HG03439 (cell line): Measurements from ENCODE around the gene ASTN1.
"Not testable (repeated sequence)": the region's sequence is repeated elsewhere in the genome, so short reads cannot be mapped to it uniquely, and the experiment has no call there.

Experiments
- ATAC-seq: cut with Tn5 transposase; IDR thresholded peaks from one replicate; pipeline ENCODE4 v1.9.1; 2021; ENCODE audit warnings: mild to moderate bottlenecking, moderate library complexity; ENCODE audit not compliant: unreplicated experiment

The ASTN1 gene

DNA sequence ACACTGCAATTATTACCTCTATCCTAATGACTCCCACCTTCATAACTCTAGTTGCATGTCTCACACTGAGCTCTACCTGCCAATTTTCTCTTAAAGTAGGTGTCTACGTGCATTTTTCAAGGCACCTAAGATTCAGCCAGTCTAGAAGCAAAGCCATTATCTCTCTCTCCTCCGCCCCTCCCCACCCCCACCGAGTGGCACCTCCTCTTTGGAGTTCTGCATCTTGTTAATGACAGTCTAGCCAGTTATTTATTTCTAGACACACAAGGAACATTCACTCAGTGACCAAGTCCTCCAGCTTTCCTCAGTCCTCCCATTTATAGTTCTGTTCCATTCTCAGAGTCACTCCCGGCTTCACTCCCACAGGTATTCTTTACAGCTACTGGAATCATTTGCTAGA, 47.6 kb downstream of the ASTN1 start:
- no peak for ATAC-seq

DNA sequence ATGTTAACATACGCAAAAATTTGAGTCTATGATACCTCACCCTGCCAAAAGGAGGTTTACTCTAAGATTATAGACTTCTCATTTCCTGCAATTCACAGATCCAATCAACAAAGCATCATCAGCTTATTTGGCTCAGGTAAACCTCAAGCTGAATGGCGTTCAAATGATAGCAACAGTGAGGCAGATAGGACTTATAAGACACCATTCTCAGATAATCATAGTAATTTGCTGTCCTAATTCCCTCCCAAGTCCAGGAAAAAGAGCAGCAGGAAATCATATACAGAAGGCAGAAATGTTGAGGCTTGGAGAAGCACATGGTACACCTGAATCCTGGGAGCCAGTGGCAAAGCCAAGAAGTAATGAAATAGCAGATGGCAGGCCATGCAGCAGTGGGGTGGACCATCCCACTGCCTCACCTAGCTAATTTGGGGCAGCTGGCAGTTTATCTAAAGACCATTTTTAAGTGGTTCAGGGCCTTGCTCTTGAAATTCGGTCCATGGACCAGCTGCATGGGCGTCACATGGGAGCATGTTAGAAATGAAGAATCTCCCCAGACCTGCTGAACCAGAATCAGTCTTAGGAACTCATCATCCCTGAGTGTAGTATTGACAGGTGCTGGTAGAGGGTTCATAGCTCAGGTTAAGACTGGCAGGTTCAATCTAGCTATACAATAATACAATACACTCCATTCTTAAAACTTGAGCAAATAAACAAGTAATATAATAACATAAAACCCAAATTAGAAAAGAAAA, 57.7 kb downstream of the ASTN1 start:
- no peak for ATAC-seq

- ATAC-seq = no peak
Measured at GRCh38 chr1:177106196-177106595, 58.3 kb downstream of the ASTN1 start.

- ATAC-seq = no peak
Measured at GRCh38 chr1:177103005-177103852, 61.3 kb downstream of the ASTN1 start.

- ATAC-seq = no peak
Measured at GRCh38 chr1:177092001-177092400, 72.5 kb downstream of the ASTN1 start.

DNA sequence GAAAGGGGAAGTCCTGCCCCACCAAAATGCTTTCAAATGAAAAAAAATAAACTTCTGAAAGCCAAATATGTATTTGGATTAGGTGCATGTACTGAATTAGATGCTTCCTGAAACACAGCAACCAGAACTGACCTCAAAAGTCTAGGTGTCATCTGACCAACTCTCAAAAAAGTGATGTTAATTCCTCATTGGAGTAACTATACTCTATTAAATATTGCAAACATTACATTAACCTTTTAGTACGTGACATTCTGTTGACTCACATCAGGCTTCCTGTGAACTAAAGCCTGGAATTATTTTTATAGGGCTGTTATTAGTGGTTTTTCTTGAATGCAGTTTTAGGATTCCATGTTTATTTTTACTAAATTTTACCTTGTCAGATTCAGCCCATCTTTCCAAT, 73.5 kb downstream of the ASTN1 start:
- ATAC-seq = no peak

DNA sequence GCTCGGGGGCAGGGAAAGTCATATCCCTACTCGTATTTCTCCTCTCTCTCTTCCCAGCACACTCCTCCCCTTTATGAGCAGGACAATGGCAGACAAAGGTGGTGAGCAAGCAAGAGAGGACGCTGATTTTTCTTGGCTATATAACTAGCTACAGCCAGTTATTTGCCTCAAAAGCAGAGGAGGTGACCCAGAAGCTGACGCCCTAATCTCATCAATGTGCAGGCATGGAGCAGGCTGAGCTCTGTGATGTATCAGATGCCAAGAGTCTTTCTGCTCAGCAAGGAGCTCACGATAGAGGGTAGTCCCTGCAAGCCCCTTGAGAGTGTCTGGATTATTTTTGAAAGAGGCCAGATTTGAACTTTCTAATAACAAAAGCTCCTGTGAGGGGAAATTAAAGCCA, 75.5 kb downstream of the ASTN1 start:
- ATAC-seq = no peak

DNA sequence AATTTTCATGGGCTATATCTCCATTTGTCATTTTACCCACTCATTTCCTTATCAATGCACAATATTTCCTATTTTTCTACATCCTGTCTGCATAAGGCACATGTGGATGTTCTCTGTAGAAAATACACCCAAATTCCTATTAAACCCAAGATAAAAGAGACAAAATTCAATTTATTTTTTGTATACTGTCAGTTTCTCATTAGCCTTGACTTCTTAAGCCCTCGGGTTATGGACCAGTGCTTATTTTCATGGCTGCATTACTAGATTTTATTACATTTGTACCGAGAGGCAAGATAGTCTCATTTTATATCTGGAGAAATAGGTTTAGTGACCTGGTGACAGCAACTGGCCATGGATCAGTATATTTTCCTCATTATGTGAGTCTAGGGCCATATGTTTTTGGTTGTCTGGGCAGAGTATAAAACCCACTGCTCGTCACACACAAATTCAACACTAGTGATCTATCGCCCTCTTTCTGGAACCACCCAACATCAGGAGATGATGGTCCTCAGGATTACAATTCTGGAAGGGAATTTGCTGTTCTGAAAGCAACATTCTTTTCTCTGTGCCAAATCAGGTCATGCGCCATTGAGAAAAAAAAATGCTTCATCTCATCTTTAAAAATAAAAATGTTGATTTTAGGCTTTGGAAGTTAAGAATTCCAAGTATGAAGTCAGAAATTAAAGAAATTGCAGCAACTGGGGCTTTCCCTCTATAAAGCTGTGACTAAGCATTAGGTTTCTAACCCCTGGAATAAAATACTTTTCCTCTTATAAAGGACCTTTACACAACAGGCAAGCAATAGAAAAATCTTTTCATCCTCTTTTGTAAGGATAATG, 81.4 kb downstream of the ASTN1 start:
- no peak for ATAC-seq

DNA sequence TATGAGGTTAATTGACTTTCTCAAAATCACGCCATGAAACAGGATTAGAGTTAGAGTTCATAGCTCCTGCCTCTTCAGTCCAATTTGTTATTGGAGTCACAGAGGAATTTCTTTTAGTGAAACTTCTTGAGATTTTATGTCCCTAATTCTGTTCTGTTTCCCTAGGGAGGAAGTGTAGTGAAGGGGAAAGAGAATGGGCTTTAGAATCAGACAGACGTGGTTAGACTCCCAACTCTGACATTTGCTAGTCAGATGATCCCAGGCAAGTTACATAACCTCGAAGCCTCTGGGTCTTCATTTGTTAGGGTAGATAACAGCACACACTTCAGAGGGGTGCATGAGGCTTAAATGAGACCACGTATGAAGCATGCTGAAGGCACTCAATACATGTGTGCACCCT, 83.9 kb downstream of the ASTN1 start:
- ATAC-seq = no peak

- ATAC-seq = no peak
Measured at GRCh38 chr1:177077734-177078499, 86.6 kb downstream of the ASTN1 start.

DNA sequence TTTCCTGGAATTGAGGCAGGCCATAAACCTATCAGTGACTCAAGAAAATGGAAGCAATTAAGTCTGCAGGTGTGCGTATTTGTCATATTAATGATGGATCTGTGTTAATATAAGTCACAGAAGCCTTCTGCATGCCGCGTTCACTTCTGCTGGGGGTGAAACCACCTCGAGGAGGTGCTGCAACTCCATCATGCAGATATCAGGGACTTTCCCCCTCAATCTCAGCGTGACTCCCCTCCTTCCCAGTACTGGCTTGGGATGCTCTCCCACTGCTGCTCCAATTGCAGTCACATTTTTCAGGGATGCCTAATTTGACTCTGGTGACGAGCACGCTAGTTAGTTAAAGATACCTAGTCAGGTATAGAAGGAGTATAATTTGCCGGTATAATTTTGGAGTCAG, 87.5 kb downstream of the ASTN1 start:
- ATAC-seq = no peak

DNA sequence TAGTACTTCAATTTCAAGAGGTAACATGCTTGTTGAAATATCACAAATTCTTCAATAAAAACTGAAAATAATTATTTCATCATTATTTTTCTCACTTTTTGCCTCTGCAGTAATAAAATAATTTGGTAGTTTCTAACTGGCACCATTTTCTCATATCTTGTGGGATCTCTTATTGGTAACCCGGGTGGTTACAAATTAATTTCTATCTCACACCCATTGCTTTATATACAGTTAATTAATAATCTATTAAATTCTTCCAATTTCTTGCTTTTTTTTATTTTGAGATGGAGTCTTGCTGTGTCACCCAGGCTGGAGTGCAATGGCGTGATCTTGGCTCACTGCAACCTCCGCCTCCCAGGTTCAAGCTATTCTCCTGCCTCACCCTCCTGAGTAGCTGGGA, 89.7 kb downstream of the ASTN1 start:
- ATAC-seq = not testable (repeated sequence)

DNA sequence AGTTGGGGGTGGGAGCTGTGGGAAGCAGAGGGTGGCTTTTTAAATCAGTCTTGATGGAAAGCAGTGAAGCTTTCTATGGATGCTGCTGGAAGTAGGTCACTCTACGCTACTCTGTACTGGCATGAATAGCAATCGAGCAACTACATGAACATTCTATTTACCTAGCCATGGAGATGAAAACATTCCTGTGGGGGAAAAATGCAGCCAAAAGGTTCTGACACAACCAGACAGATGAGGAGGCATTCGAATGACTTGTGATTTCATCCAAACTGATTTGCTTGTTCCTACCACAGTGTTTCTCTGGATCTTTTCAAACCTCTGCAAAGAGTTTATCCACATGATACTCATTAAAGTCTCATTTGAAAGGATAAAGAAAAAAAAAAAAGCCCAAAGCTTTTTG, 95.0 kb downstream of the ASTN1 start:
- ATAC-seq = no peak

GRCh38 chr1:177067752-177068410, 96.6 kb downstream of the ASTN1 start:
- ATAC-seq = no peak

GRCh38 chr1:177065430-177065829, 99.1 kb downstream of the ASTN1 start:
- ATAC-seq = no peak

DNA sequence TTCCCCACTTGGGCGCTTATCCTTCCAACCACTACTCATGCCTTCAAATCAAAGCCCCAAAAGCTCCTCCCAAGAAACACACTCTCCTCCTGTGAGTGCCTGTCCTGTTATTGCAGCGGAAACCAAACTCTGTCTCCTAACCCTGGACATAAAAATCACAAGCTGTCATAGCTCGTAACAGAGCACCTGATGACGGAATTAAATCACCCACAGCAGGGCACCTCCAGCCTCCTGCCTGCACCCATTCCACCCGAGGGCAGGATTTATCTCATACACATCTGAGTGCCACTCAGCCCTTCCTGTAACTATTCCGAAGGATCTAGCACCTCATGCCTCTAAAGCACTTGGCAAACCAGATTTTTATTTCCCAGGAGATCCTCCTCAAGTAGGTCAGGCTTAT, 100.9 kb downstream of the ASTN1 start:
- no peak for ATAC-seq

- no peak for ATAC-seq
Measured at GRCh38 chr1:177054542-177054941, 110.0 kb downstream of the ASTN1 start.

- no peak for ATAC-seq
Measured at GRCh38 chr1:177053648-177054047, 110.9 kb downstream of the ASTN1 start.

- no peak for ATAC-seq
Measured at GRCh38 chr1:177048314-177049069, 116.0 kb downstream of the ASTN1 start.
